GM21528 (cell line): ENCODE data around the gene MGST2.

Experiments used
- ATAC-seq: cut with Tn5 transposase; IDR thresholded peaks from one replicate; pipeline ENCODE4 v1.9.1; 2021; ENCODE audit warnings: mild to moderate bottlenecking, moderate library complexity; ENCODE audit not compliant: unreplicated experiment, low FRiP score

MGST2 gene

DNA sequence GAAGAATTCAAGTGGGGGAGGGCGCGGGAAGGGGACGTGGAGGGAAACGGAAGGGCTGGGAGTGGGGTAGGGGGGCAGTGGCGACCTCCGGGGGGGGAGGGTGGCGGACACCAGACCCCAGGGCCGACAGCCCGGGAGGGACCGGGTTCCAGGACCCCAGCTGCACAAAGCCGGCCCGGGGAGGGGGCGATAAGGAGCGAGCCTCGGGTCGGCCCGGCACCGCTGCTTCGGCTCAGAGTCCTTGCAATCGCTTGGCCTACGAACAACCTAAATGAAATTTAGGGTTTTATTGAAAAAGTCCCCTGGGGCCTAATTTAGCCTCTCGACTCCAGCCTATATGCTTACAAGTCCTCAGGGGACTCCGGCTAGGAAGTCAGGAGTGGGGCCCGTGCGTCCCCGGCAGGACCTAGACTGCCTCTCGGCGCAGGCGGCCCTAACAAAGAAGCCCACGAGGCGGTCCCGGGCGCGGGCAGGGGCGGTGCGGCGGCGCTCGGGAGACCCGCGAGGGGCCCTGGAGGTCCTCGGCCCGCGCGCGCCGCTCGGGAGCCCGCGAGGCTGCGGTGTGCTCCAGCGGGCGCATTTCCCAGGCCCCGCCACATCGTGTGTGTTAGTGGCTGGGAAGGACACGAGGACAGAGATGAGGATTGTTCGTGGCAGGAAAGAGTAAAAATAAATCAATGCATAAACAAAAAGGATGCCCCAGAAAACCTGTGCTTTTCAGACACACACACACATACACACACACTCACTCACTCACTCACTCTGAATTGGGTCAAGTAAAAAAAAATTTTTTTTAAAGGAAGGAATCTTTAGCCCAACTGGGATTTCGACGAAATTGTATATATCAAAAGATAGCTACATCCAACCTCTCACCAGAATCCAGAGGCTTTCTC is 70.0 kb downstream of the MGST2 start:
- ATAC-seq = no peak

DNA sequence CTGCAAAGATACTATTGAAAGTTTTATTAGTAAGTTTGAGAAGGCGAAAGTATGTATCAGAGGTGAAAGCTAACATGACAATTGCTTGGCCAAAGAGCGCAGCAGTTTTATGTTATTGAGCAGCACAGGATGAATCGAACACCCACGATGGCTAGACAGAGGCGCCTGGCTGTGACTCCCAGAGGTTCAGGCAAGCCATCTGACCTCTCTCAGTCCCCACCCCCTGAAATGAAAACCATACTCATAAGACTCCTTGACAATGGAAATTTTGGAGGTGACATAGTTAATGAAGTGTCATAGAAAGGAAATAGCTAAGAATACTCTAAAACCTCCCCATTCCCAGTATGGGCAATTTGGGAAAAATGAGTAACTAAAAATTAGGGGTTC is 70.6 kb downstream of the MGST2 start:
- ATAC-seq = no peak

DNA sequence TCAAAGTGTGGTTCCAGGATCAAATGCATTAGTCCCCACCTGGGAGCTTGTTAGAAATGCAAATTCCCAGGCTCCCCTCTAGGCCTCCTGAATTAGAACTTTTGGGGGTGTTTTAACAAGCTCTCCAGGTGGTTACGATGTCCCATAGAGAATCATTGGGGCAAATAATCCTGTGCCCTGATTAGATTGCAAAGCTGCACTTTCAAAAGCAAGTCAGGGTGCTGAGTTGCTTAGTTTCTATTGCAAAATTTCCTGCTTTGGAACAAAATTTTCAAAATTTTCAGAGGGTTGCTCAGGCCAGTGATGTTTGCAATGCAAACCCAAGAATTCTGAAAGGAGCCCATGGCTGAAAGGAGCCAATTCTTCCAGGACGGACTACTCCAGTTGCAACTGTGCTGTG is 71.0 kb downstream of the MGST2 start:
- ATAC-seq = no peak

DNA sequence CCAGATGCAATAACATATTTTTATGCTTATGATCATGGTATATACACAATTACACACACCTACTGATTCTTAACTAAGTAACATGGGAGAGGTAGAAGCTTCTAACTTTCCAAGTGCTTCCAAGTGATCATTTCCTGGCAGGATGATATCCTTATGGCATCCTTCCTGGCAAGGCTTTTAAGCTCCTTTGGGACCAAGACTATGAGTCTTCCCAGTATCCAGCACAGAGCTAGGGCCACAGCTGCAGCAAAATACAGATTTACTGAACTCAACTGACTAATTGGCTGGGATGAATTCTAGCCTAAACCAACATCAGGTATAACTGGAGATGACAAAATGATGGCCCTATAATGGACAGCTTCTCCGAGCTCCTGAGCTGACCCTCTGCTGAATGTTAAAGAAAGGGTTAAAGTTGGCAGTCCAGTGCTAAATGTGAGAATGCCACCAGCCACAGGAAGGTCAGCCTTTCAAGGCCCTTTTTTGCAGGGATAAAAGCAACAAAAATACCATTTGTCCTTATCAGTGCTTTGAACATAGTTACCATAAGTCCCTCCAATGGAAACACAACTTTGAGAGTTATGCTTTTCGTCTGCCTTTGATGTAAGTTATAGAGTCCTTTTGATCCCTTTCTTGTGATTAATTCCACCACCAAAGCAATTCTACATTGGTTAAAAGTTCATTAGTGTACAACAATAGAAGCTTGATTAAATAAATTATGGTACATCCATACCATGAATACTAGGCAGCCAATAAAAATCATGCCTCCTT is 73.4 kb downstream of the MGST2 start:
- ATAC-seq = no peak

DNA sequence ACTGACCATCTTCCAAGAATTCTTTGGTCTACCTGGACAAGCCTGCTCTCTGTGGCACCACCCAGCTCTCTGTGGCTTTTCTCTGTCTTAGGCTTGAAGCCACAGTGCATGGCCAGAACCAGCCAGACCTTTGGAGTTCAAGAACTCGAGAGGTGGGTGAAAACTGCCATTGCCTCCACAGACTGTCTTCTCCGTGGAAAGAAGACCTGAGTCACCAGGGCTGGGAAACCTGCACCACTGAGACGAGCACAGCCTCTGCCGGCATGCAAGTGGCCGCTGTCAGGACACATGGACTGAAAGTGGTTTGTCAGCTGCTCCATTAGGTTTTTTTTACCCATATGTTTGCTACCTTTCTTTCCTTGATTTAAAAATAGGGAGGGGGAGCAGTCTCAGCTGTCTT is 74.5 kb downstream of the MGST2 start:
- ATAC-seq = no peak

DNA sequence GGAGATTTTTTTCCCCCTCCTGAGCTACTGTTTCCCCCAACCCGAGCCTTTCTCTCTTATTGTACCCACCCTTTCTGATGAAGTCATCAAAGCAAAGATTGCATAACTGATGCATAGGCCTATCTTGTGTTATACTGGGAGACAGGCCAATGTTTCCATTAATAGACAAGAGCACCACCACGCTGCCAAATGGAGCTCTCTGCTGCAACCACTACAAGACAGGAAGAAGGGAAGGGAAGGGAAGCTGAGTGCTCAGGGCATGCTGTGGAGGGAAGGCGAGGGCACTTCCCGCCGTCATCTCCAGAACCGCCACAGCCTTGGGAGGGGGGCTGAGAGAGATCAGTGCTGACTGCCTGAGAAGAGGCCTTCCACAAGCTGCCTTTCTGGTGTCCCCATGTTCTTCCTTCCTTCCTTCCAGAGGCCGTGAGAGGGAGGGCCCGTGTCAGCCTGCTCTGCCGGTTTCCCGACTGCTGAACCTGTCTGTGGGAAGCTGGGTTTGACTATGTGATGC is 75.0 kb downstream of the MGST2 start:
- ATAC-seq = no peak

DNA sequence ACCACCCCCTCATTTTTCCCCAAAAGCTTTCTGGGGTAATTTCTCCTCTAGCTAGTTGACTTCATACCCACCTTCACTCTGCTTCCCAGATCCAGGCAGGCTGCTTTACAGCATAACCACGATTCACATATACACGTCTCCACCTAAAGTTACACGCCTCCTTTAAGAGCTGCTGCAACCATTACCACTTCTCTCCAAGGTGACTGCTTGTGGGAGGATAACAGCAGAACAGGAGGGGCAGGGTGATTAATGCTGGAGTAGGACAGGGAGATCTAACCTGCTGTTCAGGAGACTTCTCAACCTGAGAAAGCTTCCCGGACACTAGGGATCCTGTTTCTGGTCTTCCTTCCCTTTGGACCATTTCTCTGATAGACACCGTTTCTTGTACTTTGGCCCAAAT is 77.4 kb downstream of the MGST2 start:
- no peak for ATAC-seq

DNA sequence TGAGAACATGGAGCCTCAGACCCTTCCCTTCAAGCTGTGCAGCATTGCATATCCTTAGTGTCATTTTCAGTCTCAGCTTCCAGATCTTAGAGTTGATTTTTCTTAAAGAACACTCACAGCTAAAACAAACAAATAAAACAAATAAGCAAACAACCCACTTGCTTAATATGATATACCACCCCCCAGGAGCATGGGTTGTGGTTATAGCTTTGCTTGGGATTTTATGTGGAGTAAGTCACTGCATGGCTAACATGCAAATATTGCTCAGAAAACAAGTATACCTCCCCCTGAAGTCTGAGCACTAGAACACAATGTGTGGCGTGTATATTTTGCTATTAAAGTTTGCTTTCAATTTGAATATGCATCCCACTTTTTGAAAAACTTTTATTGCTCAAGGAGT is 78.6 kb downstream of the MGST2 start:
- ATAC-seq = no peak

DNA sequence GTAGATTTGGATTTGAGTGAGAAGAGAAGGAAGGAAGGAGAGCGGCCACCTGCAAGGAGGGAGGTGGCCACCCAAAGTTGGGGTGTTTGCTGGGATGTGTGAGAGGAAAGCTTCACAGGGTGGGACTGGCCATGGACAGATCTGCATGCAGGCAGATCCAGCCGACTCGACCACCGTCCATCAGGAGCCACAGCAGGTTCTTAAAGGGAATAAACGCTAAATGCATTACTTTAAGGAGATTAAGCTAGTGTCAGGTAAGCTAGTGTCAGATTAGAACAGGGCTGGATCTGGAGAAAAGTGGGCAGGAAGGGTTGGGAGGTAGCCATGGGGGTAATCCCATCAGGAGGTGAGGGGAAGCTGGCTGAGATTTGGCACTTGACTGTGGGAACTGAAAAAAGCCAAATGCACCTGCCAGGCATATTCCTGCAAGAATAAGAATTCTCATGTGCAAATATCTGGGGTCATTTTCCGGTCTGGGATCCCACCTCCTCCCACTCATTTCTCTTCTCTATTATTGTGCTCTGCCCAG is 79.6 kb downstream of the MGST2 start:
- ATAC-seq = no peak

DNA sequence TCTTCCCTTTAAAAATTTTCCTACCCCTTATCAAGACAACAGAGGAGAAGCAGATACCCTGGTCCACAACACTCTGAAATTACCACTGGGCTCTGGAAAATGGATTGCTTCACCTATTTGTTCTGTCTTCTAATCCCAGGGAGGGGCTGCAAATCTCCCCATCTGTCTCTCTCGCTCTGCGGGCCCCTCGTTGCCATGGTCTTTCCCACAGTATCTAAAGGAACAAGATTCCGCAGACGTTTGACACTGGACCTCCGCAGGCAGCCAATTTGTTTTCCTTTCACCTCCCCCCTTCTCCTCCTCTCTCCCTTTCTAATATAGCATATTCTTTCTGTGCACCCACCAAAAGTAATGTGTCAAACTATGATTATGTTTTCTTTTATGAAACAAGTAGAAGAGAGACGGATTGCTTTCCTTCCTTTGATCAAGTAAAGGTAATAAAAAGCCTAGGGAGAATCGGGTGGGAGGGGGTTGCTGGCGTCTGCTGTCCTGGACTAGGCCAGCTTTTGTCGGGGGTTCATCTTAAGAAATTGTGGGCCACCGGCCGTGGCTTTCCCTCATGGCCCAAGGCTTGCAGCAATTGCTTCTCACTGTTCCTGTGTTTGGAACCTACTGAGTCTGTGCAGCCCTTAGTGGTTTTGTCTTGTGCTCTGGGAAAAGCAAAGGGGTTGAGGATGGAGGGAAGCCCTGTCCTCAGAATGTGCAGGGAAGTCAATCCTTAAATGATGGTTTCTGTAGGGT is 81.0 kb downstream of the MGST2 start:
- ATAC-seq = no peak

DNA sequence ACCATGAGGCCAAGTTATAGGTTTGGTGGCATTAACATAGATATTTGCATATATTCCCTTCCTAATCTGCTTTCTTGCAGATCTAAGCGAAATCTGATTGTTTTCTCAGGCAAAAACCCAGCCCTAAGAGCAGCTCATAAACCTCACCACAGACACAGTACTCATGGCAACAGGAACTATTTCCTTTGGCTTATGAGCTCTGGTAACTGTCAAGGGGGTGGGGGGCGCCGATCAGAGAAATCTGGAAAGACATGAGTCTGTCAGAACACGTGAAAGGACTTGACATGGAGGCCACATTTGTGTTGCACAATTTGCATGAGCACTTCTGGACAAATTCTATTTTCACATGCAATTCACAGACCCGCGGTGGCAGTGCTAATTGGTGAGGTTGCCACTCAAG is 83.7 kb downstream of the MGST2 start:
- no peak for ATAC-seq

DNA sequence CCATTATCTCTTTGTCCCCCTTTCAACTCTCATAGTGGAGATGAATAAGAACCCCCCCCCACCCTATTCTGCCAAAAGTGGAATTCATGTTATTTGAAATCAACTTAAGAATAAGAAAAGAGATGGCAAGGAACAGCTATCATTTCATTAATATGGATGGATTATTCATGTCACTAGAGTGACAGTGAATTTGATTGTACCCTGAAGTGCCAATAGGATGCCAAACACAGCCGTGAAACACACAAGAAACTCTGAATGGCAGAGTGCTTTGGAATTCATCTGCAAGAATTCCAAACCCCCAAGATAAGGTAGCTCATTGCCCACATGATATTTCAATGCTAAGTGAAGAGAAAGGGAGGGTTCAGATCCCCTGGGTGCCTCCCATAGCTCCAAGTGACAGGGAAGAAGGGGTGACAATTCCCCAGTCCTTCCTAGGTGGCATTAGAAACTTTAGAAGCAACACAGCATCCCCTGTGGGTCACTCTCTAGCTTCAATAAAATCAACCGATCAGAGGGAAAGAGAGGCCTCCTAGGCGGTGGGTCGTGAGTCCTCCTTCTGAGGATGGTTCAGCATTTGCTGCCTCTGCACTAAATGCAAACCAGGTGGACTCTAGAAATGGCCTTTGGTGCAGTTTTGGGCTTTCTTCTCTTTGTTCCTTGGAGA is 84.3 kb downstream of the MGST2 start:
- ATAC-seq = no peak

DNA sequence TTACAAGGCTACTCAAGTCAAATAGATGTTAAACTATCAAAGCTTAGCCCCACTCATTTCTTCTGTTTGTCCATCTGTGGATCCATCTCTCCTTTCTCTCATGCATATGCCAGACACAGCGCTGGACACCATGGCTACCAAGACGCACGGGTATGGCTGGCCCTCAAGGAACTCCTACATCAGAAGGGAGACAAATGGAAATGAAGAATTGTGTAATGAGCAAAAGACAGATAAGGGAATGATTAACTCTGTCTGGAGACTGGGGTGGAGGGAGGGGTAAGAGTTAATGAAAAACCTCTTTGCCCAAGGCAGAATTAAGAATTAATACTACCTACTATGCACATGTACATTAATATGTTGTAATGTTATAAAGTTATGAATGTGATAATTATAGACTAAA is 88.1 kb downstream of the MGST2 start:
- ATAC-seq = no peak
